Mesodermal cell (in vitro differentiated cells): Measurements from ENCODE around the gene SV2C.
"Not testable (repeated sequence)": the region's sequence is repeated elsewhere in the genome, so short reads cannot be mapped to it uniquely, and the experiment has no call there.

Experiments
- H3K27ac ChIP-seq: 2 replicates; pipeline ENCODE4 v1.7.0; 2013; ENCODE audit warnings: mild to moderate bottlenecking, low read depth, low read length, moderate library complexity; ENCODE audit not compliant: severe bottlenecking
- H3K36me3 ChIP-seq: 2 replicates; pipeline ENCODE4 v1.7.1; 2013; ENCODE audit warnings: mild to moderate bottlenecking, low read length, moderate library complexity; ENCODE audit not compliant: control insufficient read depth, insufficient read depth
- H3K4me1 ChIP-seq: one replicate; pipeline ENCODE4 v1.7.1; 2013; ENCODE audit warnings: mild to moderate bottlenecking, low read length; ENCODE audit not compliant: insufficient read depth, control insufficient read depth, poor library complexity, severe bottlenecking
- H3K4me3 ChIP-seq: 2 replicates; pipeline ENCODE4 v1.7.0; 2013; ENCODE audit warnings: low read length, control low read depth, mild to moderate bottlenecking; ENCODE audit not compliant: insufficient read depth, poor library complexity, severe bottlenecking; ENCODE audit errors: extremely low read depth
- H3K9me3 ChIP-seq: 2 replicates; pipeline ENCODE4 v1.7.1; 2013; ENCODE audit warnings: mild to moderate bottlenecking, low read length, moderate library complexity; ENCODE audit not compliant: control insufficient read depth
- WGBS, 2 experiments: methylation state at CpG; one replicate each; pipeline ENCODE4 v1.1.5; 2013; ENCODE audit warnings: missing lambda C conversion rate in 2 of 2; ENCODE audit not compliant: insufficient coverage in 2 of 2; 5-methylcytosine and 5-hydroxymethylcytosine counted together

The SV2C gene

DNA sequence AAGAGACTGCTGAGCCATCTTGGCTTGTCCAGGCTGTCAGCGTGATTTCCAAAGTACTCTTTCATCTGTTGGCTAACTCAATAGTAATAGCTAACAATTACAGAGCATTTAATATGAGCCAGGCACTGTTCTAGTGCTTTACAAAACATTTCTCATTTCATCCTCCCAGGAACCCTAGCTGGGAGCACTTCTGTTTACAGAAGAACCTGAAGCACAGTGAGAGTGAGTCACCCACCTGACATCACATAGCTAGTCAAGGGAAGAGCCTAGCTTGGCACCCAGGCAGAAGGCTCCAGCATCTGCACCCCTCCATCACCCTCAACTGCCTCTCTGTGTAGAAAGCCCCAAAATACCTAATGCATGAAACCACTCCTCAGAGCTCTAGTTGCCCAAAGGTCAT is 262.4 kb downstream of the SV2C start:
- Histone ChIP-seq H3K9me3 (no peaks in the 10 kb centered on the region), H3K27ac (no peak overlapping the region), H3K4me3 (no peak overlapping the region), H3K4me1 (no peaks in the 10 kb centered on the region), H3K36me3 (no peaks in the 10 kb centered on the region)
- 100% methylated on average over 1 of the region's 1 CpG for WGBS, 2 experiments

DNA sequence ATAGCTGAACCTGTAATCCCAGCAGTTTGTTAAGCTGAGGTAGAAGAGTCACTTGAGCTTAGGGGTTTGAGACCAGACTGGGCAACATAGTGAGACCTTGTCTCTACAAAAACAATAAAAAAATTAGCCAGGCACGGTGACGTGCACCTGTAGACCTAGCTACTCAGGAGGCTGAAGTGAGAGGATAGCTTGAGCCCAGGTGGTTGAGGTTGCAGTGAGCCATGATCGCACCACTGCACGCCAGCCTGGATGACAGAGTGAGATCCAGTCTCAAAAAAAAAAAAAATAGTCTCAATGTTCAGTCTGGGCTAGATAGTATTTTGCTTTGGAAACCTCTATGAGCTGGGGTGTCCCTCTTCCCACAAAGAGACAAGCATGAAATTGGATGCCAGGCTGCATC is 268.0 kb downstream of the SV2C start:
- Histone ChIP-seq H3K27ac (no peak overlapping the region), H3K9me3 (no peaks in the 10 kb centered on the region), H3K4me3 (no peak overlapping the region), H3K36me3 (no peaks in the 10 kb centered on the region), H3K4me1 (no peaks in the 10 kb centered on the region)
- 83 to 100% methylated on average over 3 of the region's 4 CpGs for WGBS, 2 experiments

DNA sequence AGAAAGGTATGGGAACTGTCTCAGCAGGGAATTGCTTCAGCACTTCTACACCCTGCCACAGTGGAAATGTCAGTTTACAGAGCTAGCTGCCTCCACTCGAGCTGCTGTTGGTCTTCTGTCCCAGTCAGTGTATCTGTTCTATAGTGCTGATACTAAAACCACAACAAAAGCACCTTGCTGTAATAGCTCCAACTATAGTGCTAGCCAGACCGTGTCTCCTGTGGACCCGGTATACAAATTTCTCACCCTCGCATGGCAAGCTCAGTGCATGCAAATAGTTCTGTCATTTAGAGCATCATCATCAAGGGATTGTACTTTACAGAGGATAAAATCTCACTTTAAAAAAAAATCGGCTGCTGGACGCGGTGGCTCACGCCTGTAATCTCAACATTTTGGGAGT is 268.4 kb downstream of the SV2C start:
- no peak overlapping the region for H3K4me3 ChIP-seq
- 73 to 92% methylated on average over 5 to 8 of the region's 8 CpGs for WGBS, 2 experiments

DNA sequence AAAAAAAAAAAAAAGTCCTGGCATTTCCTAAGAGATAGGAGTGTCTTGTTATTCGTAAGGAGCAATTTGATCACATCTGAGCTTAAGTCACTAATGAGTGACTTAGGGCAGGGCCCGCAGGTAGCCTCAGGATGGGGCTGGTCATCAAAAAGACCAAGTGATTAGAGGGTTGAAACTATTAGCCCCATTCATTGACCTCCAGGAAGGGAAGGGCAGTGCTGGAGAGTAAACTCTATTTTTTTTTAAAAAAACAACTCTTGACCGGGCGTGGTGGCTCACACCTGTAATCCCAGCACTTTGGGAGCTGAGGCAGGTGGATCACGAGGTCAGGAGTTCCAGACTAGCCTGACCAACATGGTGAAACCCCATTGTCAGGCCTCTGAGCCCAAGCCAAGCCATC is 273.7 kb downstream of the SV2C start:
- Histone ChIP-seq H3K9me3 (no peaks in the 10 kb centered on the region), H3K27ac (no peak overlapping the region), H3K4me1 (no peaks in the 10 kb centered on the region), H3K36me3 (no peaks in the 10 kb centered on the region), H3K4me3 (no peak overlapping the region)
- 86 to 93% methylated on average over 5 of the region's 5 CpGs for WGBS, 2 experiments

More for the DNA sequence above, 268.4 kb downstream of the SV2C start:
- Histone ChIP-seq H3K36me3 (no peaks in the 10 kb centered on the region), H3K4me1 (no peaks in the 10 kb centered on the region), H3K27ac (no peak overlapping the region), H3K9me3 (no peaks in the 10 kb centered on the region)

DNA sequence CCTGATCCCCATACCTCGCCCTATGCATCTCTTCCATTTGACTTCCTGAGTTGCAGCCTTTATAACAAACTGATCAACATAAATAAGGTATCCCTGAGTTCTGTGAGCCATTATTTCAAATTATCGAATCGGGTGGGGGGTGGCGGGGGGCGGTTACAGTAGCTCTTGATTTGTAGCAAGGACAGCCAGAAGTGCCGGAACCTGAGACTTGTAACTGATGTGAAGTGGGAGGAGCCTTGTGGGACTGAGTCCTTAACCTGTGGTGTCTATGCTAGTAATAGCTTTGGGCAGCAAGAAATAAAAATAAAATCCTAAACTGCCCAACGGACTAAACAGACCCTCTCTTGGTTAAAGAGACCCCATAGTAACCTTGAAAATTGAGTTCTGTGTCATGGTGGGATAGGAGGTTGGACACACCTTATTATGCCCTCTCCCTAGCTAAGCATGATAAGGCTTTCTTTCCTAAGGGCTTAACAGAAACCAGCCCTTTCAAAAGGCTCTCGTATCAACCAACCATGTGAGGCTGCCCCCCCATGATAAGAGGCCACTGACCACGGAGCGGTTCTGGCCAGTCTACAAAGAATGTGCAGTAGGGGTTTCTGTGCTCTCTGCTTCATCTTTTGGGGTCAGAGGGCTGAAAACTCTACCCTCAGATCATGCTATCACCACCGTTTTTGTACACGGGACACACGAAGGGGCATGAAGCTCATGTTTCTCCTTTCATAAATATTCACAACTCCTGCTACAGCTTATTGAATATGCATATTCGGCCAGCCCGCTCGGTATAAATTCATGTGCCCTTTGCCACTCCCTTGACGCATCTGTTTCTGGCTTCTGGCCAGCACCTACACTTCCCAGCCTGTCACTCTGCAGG is 280.4 kb downstream of the SV2C start:
- WGBS, 2 experiments: 80 to 85% methylated on average over 11 to 15 of the region's 17 CpGs
- no peak overlapping the region for H3K27ac ChIP-seq
- H3K4me1 ChIP-seq: no peaks in the 10 kb centered on the region

DNA sequence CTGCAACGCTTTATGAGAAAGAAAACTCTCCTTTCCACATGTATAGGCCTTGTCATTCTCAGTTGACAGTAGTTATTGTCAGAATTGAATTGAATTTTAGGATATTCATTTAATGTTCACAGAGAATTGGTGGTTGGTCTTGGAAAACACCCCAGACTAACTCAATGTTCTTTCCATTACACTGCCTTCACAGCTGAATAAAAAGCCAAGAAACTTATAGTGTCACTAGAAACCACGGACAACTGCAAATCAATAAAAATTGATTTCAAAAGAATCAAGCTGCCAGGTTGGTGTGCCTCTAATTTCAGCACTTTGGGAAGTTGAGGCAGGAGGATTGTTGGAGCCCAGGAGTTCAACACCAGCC is 281.0 kb downstream of the SV2C start:
- no peaks in the 10 kb centered on the region for H3K4me1 ChIP-seq
- no peak overlapping the region for H3K27ac ChIP-seq
- no peaks in the 10 kb centered on the region for H3K36me3 ChIP-seq
- WGBS, 2 experiments: 100% methylated on average over 1 of the region's 2 CpGs; no CpG with 5 or more reads in 1 of the 2 experiments
- H3K9me3 ChIP-seq: no peaks in the 10 kb centered on the region
- H3K4me3 ChIP-seq: no peak overlapping the region

More for the DNA sequence above, 280.4 kb downstream of the SV2C start:
- Histone ChIP-seq H3K4me3 (no peak overlapping the region), H3K36me3 (no peaks in the 10 kb centered on the region), H3K9me3 (no peaks in the 10 kb centered on the region)

DNA sequence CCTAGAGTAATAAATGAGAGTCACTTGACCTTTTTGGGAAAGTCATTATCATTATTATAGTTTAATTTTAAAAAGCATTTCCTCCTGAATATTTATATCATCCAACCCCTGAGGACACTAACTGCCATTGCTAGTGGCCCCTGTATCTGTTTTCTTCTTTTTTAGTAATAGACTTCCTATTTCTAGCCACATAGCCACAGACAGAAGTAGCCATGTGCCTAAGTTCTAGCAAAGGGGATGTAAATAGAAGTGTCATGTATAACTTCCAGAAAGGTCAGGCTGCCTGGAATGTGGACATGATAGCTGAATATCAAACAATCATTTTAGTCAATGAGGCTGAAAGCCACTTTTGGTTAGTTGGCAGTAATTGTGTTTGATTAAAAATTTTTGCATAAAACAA is 282.4 kb downstream of the SV2C start:
- Histone ChIP-seq H3K9me3 (no peaks in the 10 kb centered on the region), H3K27ac (no peak overlapping the region), H3K4me1 (no peaks in the 10 kb centered on the region), H3K36me3 (no peaks in the 10 kb centered on the region), H3K4me3 (no peak overlapping the region)

DNA sequence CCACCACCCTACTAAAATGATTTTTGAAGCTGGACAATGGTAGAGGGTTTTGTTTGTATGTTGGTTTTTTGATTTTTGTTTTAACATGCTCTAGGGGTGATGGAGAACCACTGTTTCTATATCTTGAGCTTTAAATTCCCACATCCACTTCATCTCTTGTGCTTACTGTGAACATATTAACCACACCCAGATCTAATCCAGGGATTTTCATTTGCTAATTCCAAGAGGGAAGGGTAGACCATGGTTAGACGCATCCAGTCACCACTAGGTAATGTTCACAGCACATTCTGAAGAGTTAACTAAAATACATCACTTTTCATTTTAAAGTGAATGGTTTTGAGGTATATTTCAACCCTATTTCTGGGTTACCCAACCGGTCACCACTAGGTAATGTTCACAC is 283.4 kb downstream of the SV2C start:
- H3K36me3 ChIP-seq: no peaks in the 10 kb centered on the region
- WGBS, 2 experiments: no CpG with 5 or more reads among the region's 2 CpGs

DNA sequence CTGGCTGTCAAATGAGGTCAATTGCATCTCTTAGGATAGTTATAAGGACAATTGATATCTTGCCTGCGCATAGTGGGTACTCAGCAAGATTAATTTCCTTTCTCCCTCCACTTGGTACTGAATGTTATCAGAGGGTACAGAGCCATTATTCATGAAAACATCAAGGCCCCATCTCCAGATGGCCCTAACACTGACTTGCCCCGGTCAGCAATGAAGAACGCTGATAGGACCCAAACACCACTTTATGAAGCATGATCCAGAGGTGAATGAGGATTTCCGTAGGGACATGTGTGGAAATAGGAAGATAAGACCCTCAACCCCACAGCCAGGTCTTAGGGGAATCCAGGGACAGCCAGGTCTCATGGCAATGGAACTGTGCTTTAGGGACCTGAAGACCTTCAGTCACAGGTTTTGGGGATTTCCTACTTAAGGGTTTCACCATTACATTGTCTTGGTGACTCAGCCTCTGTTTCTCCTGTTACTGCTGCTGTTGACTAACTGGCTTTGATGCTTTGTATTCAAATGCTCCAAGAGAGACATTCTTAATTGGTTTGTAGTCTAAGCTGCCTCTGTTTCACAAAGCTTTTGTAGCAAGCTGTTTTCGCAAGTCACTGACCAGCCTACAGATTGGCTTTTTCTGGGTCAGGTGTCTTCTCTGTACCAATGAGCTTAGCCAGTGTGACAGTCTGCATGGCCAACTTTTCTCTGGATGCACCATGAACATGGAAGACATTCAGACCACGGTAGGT is 284.6 kb downstream of the SV2C start:
- WGBS, 2 experiments: 92 to 93% methylated on average over 1 to 3 of the region's 6 CpGs
- no peak overlapping the region for H3K27ac ChIP-seq
- H3K4me1 ChIP-seq: peaks cover 9% of the 10 kb centered on the region
- no peaks in the 10 kb centered on the region for H3K9me3 ChIP-seq
- H3K4me3 ChIP-seq: no peak overlapping the region
- H3K36me3 ChIP-seq: no peaks in the 10 kb centered on the region

More for the DNA sequence above, 283.4 kb downstream of the SV2C start:
- Histone ChIP-seq H3K4me3 (no peak overlapping the region), H3K27ac (no peak overlapping the region), H3K9me3 (no peaks in the 10 kb centered on the region), H3K4me1 (no peaks in the 10 kb centered on the region)

DNA sequence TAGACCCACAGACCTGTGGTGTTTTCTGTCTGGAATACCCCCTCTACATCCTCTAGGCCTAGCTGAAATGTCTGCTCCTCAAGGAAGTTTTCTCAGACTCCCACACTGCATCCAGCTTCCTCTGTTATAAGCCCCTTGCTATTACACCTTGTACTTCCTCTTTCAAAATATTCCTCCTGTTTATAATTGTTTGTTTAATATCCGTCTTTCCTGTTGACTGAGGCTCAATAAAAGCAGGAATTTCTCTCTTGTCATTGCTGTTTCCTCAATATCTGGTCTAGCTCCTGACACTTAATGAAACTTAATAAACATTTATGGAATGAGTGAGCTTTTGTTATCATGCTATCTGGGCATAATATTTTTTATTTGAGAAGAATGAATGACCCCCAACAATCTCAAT is 285.8 kb downstream of the SV2C start:
- no CpG with 5 or more reads among the region's 1 CpG for WGBS, 2 experiments

DNA sequence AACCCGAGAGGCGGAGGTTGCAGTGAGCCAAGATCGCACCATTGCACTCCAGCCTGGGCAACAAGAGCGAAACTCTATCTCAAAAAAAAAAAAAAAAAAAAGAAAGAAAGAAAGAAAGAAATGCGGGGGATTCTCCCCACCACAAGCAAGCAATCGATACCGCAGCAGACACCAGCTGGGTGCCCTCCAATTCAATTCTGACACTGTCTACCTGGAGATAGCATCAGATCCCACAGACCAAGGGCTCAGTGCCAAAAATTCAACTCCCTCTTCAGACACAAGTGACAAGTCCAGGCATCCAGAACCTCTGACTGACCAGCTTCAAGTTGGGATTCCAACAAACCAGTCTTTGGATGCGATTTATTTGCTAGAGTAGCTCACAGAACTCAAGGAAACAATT is 286.5 kb downstream of the SV2C start:
- not testable (repeated sequence) for H3K9me3 ChIP-seq, H3K36me3 ChIP-seq, H3K27ac ChIP-seq, H3K4me3 ChIP-seq
- no CpG with 5 or more reads among the region's 8 CpGs for WGBS, 2 experiments
- peaks cover 12% of the 10 kb centered on the region for H3K4me1 ChIP-seq

More for the DNA sequence above, 285.8 kb downstream of the SV2C start:
- Histone ChIP-seq H3K27ac (no peak overlapping the region), H3K4me1 (peaks cover 12% of the 10 kb centered on the region), H3K36me3 (no peaks in the 10 kb centered on the region), H3K4me3 (no peak overlapping the region), H3K9me3 (no peaks in the 10 kb centered on the region)
